Osteocyte (in vitro differentiated cells): ENCODE measurements around the gene PRSS48. TPM values are rescaled to one million over a fixed set of nuclear protein-coding genes. Genes with fewer than 3 reads are reported as not detected.

ENCODE experiments used
- DNase-seq: peaks from one replicate; pipeline ENCODE4 v3.0.0; 2021; ENCODE audit warnings: mixed read lengths; ENCODE audit not compliant: unreplicated experiment; ENCODE audit errors: extremely low spot score
- H3K27ac Mint-ChIP-seq: one replicate; pipeline ENCODE4 v1.8.0; 2021; ENCODE audit warnings: mild to moderate bottlenecking, mixed read lengths; ENCODE audit not compliant: unreplicated experiment
- H3K27me3 Mint-ChIP-seq: one replicate; pipeline ENCODE4 v1.8.0; 2021; ENCODE audit warnings: mixed read lengths; ENCODE audit not compliant: unreplicated experiment
- H3K36me3 Mint-ChIP-seq: one replicate; pipeline ENCODE4 v1.8.0; 2021; ENCODE audit warnings: mixed read lengths; ENCODE audit not compliant: unreplicated experiment
- H3K4me1 Mint-ChIP-seq: one replicate; pipeline ENCODE4 v1.8.0; 2021; ENCODE audit warnings: mixed read lengths; ENCODE audit not compliant: unreplicated experiment
- H3K4me3 Mint-ChIP-seq: one replicate; pipeline ENCODE4 v1.8.0; 2021; ENCODE audit warnings: mild to moderate bottlenecking, moderate library complexity, mixed read lengths; ENCODE audit not compliant: unreplicated experiment
- H3K9me3 Mint-ChIP-seq: one replicate; pipeline ENCODE4 v1.8.0; 2021; ENCODE audit warnings: mixed read lengths; ENCODE audit not compliant: unreplicated experiment
- total RNA-seq: library from RNA; stranded (reverse); gene quantifications from 2 replicates; pipeline ENCODE4 v1.2.1, GENCODE V29; 2021
- TF ChIP-seq, protein P1 (sequence below): fragments of 200-600 bp; sonication (generic); IDR thresholded peaks from 2 replicates; pipeline ENCODE4 v1.5.0; 2021; ENCODE audit warnings: antibody characterized with exemption, mild to moderate bottlenecking, moderate library complexity

Gene PRSS48
- total RNA-seq, 1 donor from 2014 or later, result not detected

GRCh38 chr4:151242305-151242704, 34.7 kb upstream of the PRSS48 start:
- TF ChIP-seq, protein P1, sequence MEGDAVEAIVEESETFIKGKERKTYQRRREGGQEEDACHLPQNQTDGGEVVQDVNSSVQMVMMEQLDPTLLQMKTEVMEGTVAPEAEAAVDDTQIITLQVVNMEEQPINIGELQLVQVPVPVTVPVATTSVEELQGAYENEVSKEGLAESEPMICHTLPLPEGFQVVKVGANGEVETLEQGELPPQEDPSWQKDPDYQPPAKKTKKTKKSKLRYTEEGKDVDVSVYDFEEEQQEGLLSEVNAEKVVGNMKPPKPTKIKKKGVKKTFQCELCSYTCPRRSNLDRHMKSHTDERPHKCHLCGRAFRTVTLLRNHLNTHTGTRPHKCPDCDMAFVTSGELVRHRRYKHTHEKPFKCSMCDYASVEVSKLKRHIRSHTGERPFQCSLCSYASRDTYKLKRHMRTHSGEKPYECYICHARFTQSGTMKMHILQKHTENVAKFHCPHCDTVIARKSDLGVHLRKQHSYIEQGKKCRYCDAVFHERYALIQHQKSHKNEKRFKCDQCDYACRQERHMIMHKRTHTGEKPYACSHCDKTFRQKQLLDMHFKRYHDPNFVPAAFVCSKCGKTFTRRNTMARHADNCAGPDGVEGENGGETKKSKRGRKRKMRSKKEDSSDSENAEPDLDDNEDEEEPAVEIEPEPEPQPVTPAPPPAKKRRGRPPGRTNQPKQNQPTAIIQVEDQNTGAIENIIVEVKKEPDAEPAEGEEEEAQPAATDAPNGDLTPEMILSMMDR, result no peak
- Mint-ChIP-seq H3K9me3 (no peaks in the 10 kb centered on the region), H3K27ac (no peak overlapping the region), H3K27me3 (no peaks in the 10 kb centered on the region), H3K4me3 (no peak overlapping the region), H3K36me3 (no peaks in the 10 kb centered on the region), H3K4me1 (peaks cover 4% of the 10 kb centered on the region)
- DNase-seq, result no peak

DNA sequence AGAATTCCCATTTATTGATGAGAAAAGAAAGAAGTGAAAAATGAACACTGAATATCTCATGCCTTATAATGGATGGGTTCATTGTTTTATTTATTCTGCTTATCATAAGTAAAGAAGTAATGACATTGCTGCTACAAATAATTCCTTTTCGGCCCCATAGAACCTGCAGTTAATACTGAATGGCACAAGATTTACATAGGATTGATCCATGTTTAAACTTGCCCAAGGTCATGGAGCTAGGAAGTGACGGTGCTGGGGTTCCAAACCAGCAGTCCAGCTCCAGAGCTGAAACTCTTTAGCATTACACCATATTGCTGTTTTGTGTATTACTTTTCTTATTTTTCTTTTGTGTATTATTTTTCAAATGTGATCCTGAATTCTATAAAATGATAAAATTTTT, 30.2 kb upstream of the PRSS48 start:
- Mint-ChIP-seq H3K9me3 (no peaks in the 10 kb centered on the region), H3K27me3 (no peaks in the 10 kb centered on the region), H3K4me3 (no peak overlapping the region), H3K36me3 (no peaks in the 10 kb centered on the region), H3K27ac (no peak overlapping the region), H3K4me1 (peaks cover 4% of the 10 kb centered on the region)
- no peak for DNase-seq
- TF ChIP-seq, protein P1, result no peak

GRCh38 chr4:151247395-151247794, 29.6 kb upstream of the PRSS48 start:
- Mint-ChIP-seq H3K27ac (no peak overlapping the region), H3K9me3 (no peaks in the 10 kb centered on the region), H3K27me3 (no peaks in the 10 kb centered on the region), H3K4me3 (no peak overlapping the region), H3K36me3 (no peaks in the 10 kb centered on the region), H3K4me1 (peaks cover 4% of the 10 kb centered on the region)
- DNase-seq, result no peak
- TF ChIP-seq, protein P1, result no peak

DNA sequence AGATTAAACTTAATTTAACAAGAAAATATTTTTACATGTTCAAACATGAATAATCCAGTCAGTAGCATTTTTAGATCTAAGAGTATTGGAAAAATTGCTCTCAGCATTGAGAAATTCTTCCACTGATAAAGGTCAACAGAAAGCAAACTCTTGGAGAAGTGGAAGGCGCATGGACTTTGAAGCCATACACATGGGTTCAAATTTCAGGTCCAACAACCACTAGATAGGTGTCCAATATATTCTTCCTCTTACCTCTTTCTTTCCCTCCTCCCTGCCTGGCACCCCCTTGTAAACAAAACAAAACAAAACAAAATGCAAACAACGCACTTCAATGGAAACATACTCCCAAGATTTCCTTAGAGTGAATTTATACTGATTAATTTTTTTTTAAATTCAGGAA, 28.4 kb upstream of the PRSS48 start:
- H3K27me3 Mint-ChIP-seq, result no peaks in the 10 kb centered on the region
- no peak overlapping the region for H3K27ac Mint-ChIP-seq
- H3K9me3 Mint-ChIP-seq, result no peaks in the 10 kb centered on the region
- TF ChIP-seq, protein P1, result no peak
- no peak overlapping the region for H3K4me3 Mint-ChIP-seq
- H3K4me1 Mint-ChIP-seq, result peaks cover 1% of the 10 kb centered on the region
- no peak for DNase-seq
- H3K36me3 Mint-ChIP-seq, result no peaks in the 10 kb centered on the region

DNA sequence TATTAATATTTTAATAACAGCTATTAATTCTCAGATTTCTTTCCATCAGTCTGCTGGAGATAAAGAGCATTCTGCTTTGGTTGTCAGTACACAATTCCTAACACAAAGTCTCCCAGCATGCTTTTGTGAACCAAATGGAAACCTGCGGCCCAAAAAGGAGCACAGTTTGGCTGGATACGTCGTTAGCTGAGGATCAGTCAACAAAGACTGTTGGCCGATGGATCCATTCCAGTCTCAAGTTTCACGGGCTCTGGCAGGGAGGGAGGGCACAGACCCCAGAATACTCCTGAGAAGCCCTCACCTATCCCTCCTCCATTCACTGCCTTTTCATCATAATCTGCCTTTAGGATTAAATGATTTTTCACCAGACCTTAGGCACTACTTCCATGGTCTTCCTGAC, 26.3 kb upstream of the PRSS48 start:
- no peaks in the 10 kb centered on the region for H3K9me3 Mint-ChIP-seq
- no peak overlapping the region for H3K27ac Mint-ChIP-seq
- H3K4me3 Mint-ChIP-seq, result no peak overlapping the region
- no peaks in the 10 kb centered on the region for H3K4me1 Mint-ChIP-seq
- no peak for DNase-seq
- H3K27me3 Mint-ChIP-seq, result no peaks in the 10 kb centered on the region
- TF ChIP-seq, protein P1, result no peak
- H3K36me3 Mint-ChIP-seq, result no peaks in the 10 kb centered on the region
